ENCODE measurements around the gene SPAG16.

The SPAG16 gene

DNA sequence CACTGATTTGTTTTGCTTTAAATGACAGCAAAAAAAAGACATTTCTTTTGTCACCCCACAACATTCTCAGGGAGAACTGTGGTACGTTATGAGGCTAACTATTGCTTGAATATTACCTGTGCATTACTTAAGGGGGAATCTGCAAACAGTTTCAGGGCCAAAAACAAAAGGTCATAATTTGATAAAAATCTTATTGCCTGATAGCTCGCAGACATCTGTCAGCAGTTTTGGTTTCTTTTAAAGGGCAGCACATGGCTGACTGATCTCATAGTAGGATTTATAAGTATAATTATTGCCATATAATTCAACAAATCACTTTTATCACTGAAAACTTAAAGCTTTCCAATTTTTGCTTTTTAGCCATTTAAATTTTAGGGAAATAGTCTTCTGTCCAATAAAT, 900.2 kb downstream of the SPAG16 start:
- no peak for DNase-seq (ENCODE audit: low read depth)
- H3K4me3 ChIP-seq (ENCODE audit: low read depth, low read length), result no peak overlapping the region
- in situ Hi-C loops (cut with HindIII; ENCODE audit: low sequenced_read_pairs), result no loop called here
- TF ChIP-seq CTCF (IDR thresholded peaks at IDR 0.05; ENCODE audit: low read depth, low read length, missing control alignments), result no peak

GRCh38 chr2:214185546-214185945, 901.3 kb downstream of the SPAG16 start:
- H3K4me3 ChIP-seq (ENCODE audit: low read depth, low read length), result no peak overlapping the region
- no peak for DNase-seq (ENCODE audit: low read depth)
- no peak for TF ChIP-seq CTCF (IDR thresholded peaks at IDR 0.05; ENCODE audit: low read depth, low read length, missing control alignments)
- in situ Hi-C loops (cut with HindIII; ENCODE audit: low sequenced_read_pairs), result no loop called here

GRCh38 chr2:214192711-214193110, 908.4 kb downstream of the SPAG16 start:
- no peak for TF ChIP-seq CTCF (IDR thresholded peaks at IDR 0.05; ENCODE audit: low read depth, low read length, missing control alignments)
- no peak overlapping the region for H3K4me3 ChIP-seq (ENCODE audit: low read depth, low read length)
- no peak for DNase-seq (ENCODE audit: low read depth)
- in situ Hi-C loops (cut with HindIII; ENCODE audit: low sequenced_read_pairs), result no loop called here

DNA sequence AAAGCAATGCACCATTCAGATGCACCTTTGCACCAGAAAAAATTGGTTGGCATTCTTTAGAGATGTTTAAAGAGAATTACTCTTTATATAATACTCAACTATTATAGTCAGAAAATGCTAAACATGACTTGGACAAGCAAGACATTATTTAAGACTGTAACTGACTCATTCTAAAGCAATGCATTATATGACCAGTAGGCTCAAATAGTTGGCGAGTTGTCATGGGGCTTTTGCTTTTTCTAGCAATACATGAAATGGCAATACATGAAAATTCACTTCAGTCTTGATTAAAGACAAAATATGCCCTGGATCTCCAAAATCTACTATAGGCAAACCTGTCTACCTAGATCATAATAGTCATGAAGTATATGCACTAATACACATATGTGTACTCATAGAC, 909.7 kb downstream of the SPAG16 start:
- H3K4me3 ChIP-seq (ENCODE audit: low read depth, low read length), result no peak overlapping the region
- TF ChIP-seq CTCF (IDR thresholded peaks at IDR 0.05; ENCODE audit: low read depth, low read length, missing control alignments), result peak; percentile 20
- peak; percentile 63 for DNase-seq (ENCODE audit: low read depth)
- in situ Hi-C loops (cut with HindIII; ENCODE audit: low sequenced_read_pairs), result no loop called here

DNA sequence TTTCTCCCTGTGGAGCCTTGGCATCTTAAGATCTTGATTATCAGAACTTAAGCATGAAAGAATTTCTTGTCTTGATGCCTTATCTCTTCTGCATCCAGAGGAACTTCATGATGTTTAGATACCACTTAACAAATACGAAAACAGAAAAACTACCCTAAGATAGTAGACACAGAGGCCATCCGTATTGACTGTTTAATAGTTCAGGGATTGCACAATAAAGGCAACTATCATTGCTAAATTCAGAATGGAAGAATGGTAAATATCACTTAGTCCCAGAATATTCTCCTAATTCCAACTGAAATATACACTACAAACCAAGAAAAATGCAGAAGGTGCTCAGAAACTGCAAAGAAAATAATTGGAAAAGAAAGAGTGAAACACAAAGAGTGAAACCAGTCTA, 912.0 kb downstream of the SPAG16 start:
- in situ Hi-C loops (cut with HindIII; ENCODE audit: low sequenced_read_pairs), result no loop called here
- no peak for TF ChIP-seq CTCF (IDR thresholded peaks at IDR 0.05; ENCODE audit: low read depth, low read length, missing control alignments)
- no peak overlapping the region for H3K4me3 ChIP-seq (ENCODE audit: low read depth, low read length)
- no peak for DNase-seq (ENCODE audit: low read depth)

GRCh38 chr2:214201892-214202291, 917.6 kb downstream of the SPAG16 start:
- no peak for TF ChIP-seq CTCF (IDR thresholded peaks at IDR 0.05; ENCODE audit: low read depth, low read length, missing control alignments)
- no peak for DNase-seq (ENCODE audit: low read depth)
- in situ Hi-C loops (cut with HindIII; ENCODE audit: low sequenced_read_pairs), result no loop called here
- H3K4me3 ChIP-seq (ENCODE audit: low read depth, low read length), result no peak overlapping the region

GRCh38 chr2:214203214-214203613, 919.0 kb downstream of the SPAG16 start:
- in situ Hi-C loops (cut with HindIII; ENCODE audit: low sequenced_read_pairs), result no loop called here
- no peak overlapping the region for H3K4me3 ChIP-seq (ENCODE audit: low read depth, low read length)
- DNase-seq (ENCODE audit: low read depth), result peak; percentile 31
- no peak for TF ChIP-seq CTCF (IDR thresholded peaks at IDR 0.05; ENCODE audit: low read depth, low read length, missing control alignments)

Measured in astrocyte of the cerebellum (primary cell).